Erythroblast (primary cell): Measurements from ENCODE around the gene KIDINS220.

Source experiments
- GATA1 ChIP-seq: IDR thresholded peaks from 2 replicates; pipeline ENCODE4 v1.6.1; 2011; ENCODE audit warnings: low read depth, mild to moderate bottlenecking, control low read depth, low read length, moderate library complexity
- POLR2A ChIP-seq: IDR thresholded peaks from 2 replicates; pipeline ENCODE4 v1.6.1; 2011; ENCODE audit warnings: mild to moderate bottlenecking, low read length

DNA sequence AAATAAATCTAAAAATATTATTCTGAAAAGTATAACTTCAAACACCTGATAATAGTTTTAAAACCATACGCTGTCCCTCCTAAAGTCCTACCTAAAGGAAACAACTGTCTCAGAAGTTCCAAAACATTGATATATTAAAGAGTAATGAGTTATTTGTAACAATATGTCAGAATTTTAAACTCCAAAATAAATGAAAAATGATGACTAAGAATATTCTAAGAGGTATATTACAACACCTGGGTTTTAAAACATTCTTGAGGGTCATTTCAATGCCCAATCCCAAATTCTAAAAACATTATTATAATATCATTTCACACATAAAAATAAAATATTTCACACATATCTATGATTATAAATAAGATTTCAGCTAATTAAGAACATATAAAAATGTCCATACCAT lies 20.2 kb downstream of the KIDINS220 start:
- TF ChIP-seq POLR2A (no peak), GATA1 (no peak)
